ENCODE results near the gene MAT2B. TPM values are rescaled to one million over a fixed set of nuclear protein-coding genes. Genes with fewer than 3 reads are reported as not detected.

The MAT2B gene
- total RNA-seq, 1 experiment from 2014 or later = 48.4 TPM

DNA sequence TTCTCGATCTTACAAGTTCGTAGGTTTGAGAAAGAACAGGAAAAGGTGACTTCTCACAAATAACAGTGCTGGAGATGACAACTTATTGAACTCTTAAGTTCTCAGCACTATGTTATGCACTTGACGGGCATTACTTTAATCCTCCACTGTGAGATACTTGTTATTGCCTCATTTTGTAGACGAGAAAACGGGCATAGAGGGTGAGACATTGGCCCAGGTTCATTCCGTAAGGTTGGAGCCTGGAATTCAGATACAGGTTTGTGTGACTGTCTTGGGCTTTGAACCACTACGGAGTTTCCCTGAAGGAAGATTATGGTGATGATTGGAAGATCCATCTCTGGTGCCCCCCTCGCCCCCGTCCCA, 657 bp downstream of the MAT2B start:
- no peak for DNase-seq
- Histone ChIP-seq H2BK5ac (ENCODE audit: insufficient read length, low read length) (no peak overlapping the region), H3K27me3 (ENCODE audit: insufficient read depth, low read length) (no peaks in the 10 kb centered on the region), H2BK12ac (ENCODE audit: insufficient read length, low read depth, low read length) (no peak overlapping the region), H2AK5ac (ENCODE audit: insufficient read length, low read length) (no peak overlapping the region), H3K18ac (ENCODE audit: insufficient read length, low read depth, low read length) (no peak overlapping the region), H3K9me3 (ENCODE audit: control insufficient read depth, low read depth, low read length) (no peaks in the 10 kb centered on the region), H3K79me2 (ENCODE audit: insufficient read depth, low read length) (peaks cover 39% of the 10 kb centered on the region), H3K27ac (ENCODE audit: insufficient read length, low read depth, low read length) (peak overlapping the region; percentile 21), H3K56ac (ENCODE audit: insufficient read length, low read depth, low read length) (no peak overlapping the region), H3K23ac (ENCODE audit: insufficient read length, low read depth, low read length) (no peak overlapping the region), H3K14ac (ENCODE audit: insufficient read depth, low read length) (no peak overlapping the region), H3K9ac (ENCODE audit: extremely low read depth, insufficient read length, low read length) (peak overlapping the region; percentile 95), H4K8ac (replicated peaks; ENCODE audit: insufficient read length, low read depth, low read length) (no peak overlapping the region), H2BK15ac (ENCODE audit: low read depth, low read length) (no peak overlapping the region), H3K4me1 (ENCODE audit: insufficient read depth, low read length) (peaks cover 3% of the 10 kb centered on the region; the same call in 1 of the 2 replicates), H3K4ac (ENCODE audit: low read depth, low read length) (no peak overlapping the region), H3T11ph (ENCODE audit: low read length) (no peak overlapping the region), H2BK120ac (ENCODE audit: low read depth, low read length, poor library complexity, severe bottlenecking) (no peak overlapping the region), H3K23me2 (ENCODE audit: insufficient read length, low read depth, low read length, poor library complexity, severe bottlenecking) (peaks cover 12% of the 10 kb centered on the region), H4K20me1 (ENCODE audit: control insufficient read depth, insufficient read depth, insufficient read length) (no peaks in the 10 kb centered on the region), H4K5ac (ENCODE audit: insufficient read length, low read depth, low read length) (no peak overlapping the region), H4K91ac (ENCODE audit: insufficient read length, low read depth, low read length) (no peak overlapping the region), H3K79me1 (ENCODE audit: insufficient read depth, low read depth, low read length, poor library complexity, severe bottlenecking) (no peaks in the 10 kb centered on the region), H2AFZ (ENCODE audit: low read length) (no peak overlapping the region), H2BK20ac (ENCODE audit: low read depth, low read length, poor library complexity, severe bottlenecking) (no peak overlapping the region), H3K4me2 (ENCODE audit: insufficient read depth, insufficient read length, low read length) (peak overlapping the region; percentile 100)
- TF ChIP-seq, protein P1, sequence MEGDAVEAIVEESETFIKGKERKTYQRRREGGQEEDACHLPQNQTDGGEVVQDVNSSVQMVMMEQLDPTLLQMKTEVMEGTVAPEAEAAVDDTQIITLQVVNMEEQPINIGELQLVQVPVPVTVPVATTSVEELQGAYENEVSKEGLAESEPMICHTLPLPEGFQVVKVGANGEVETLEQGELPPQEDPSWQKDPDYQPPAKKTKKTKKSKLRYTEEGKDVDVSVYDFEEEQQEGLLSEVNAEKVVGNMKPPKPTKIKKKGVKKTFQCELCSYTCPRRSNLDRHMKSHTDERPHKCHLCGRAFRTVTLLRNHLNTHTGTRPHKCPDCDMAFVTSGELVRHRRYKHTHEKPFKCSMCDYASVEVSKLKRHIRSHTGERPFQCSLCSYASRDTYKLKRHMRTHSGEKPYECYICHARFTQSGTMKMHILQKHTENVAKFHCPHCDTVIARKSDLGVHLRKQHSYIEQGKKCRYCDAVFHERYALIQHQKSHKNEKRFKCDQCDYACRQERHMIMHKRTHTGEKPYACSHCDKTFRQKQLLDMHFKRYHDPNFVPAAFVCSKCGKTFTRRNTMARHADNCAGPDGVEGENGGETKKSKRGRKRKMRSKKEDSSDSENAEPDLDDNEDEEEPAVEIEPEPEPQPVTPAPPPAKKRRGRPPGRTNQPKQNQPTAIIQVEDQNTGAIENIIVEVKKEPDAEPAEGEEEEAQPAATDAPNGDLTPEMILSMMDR (conservative IDR thresholded peaks at IDR 0.05) = no peak
- peaks cover 45 to 46% of the 10 kb centered on the region in 2 experiments for H3K4me1 Mint-ChIP-seq
- no CpG with 5 or more reads among the region's 9 CpGs for WGBS (ENCODE audit: extremely low coverage, insufficient read length, low lambda C conversion rate)
- H3K4me3 Mint-ChIP-seq = peak overlapping the region; percentile 79 to 93
- H3K27me3 Mint-ChIP-seq (ENCODE audit: low read depth) = no peaks in the 10 kb centered on the region
- H3K27ac Mint-ChIP-seq = peak overlapping the region; percentile 93 to 99 (median 99)
- peaks cover 4 to 21% (median 10%) of the 10 kb centered on the region in 3 experiments; a peak in 6 of 7 replicates for H3K36me3 Mint-ChIP-seq (ENCODE audit: insufficient read depth in 1 of 3, low read depth in 3 of 3)
- no peaks in the 10 kb centered on the region; a peak in 1 of 5 replicates for H3K9me3 Mint-ChIP-seq

All from H9 (cell line).